ENCODE results near the gene RNF10. TPM values are rescaled to one million over a fixed set of nuclear protein-coding genes. Genes with fewer than 3 reads are reported as not detected.

RNF10 gene
- total and polyA plus RNA-seq, 10 of the 15 experiments (the other 5 are each of a cell fraction or from before 2014, with no cell fraction given): 48.2 to 127 (median 64.5) TPM

GRCh38 chr12:120495731-120496412 lies 38.3 kb upstream of the RNF10 start, which contains the start of gene DYNLL1 (continued):
- TF ChIP-seq ZBTB40 (IDR thresholded peaks at IDR 0.05; ENCODE audit: borderline replicate concordance): no peak
- TF ChIP-seq MXI1 (IDR thresholded peaks at IDR 0.05; ENCODE audit: low read depth, low read length): peak; percentile 97
- TF ChIP-seq JUND (IDR thresholded peaks at IDR 0.05; ENCODE audit: low read depth, low read length): no peak
- peak; percentile 98 for TF ChIP-seq NKRF (conservative IDR thresholded peaks at IDR 0.05)
- no peak for TF ChIP-seq ZNF592 (IDR thresholded peaks at IDR 0.05)
- TF ChIP-seq TCF3 (IDR thresholded peaks at IDR 0.05; ENCODE audit: borderline replicate concordance, insufficient read depth, low read depth, low read length): peak; percentile 63; the same call in 1 of the 2 replicates
- TF ChIP-seq CHD2 (IDR thresholded peaks at IDR 0.05; ENCODE audit: borderline replicate concordance, low read depth, low read length): peak; percentile 77

Measured in GM12878 (cell line).